A549 treated with ZK216348 at 1 μM for 4 hours (cell line): Measurements from ENCODE around the gene MMS22L. TPM values are rescaled to one million over a fixed set of nuclear protein-coding genes. Genes with fewer than 3 reads are reported as not detected.

Experiments used
- total RNA-seq: library from RNA; stranded (reverse); fragments of 200-300 nt; extraction: Qiagen RNA extraction; gene quantifications from 5 replicates; pipeline ENCODE4 v1.2.3, GENCODE V29; 2022; ENCODE audit warnings: low read depth

Gene MMS22L
- 9.4 to 16.8 TPM (median 13.1 TPM) in 5 replicates for total RNA-seq

DNA sequence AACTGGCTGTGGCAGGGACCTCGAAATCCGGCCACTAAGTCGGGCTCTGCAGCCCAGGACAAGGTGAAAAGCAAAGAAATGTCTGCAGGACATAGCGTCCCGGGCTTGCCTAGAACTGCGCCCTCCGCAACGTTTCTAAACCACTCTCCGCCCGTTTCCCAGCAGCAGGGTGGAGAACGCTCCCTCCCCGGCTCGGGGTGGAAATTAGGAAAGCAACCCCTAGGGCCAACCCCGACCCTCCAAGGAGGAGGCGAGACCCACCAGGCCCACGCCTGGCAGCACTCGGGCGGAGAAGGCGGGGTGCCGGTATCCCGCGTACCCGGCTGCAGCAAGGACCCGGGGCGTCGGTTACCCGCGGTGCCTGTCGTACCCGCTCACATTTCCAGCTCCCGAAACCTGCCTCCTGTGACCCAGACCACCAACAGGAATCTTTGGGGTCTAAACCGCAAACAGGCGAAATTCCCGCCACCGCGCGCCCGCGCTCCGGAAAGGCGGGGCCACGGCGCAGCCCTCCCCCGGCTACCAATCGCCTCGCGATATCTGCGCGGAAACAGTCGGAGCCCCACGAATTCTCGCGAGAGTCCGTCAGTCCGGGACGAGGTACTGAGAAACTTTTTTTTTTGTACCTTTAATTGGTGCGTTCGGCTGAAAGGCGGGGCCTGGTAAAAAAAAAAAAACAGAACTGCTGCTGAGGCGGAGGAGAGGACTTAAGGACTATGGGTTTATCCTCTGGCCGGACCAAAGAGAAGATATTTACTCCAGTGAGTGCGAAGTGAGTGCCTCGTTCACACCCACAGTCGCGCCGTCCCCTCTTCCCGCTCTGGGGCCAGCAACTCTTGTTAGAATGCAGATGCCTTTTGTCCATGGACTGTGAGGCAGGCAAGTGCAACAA is at the start of gene MMS22L:
TSS of gene MMS22L (minus strand) at position 491 of the 892 bp plus-strand sequence. CDS start 739 bp downstream, outside the sequence.

